CD4-positive, alpha-beta T cell treated with Interleukin-6 for 4 hours (primary cell): ENCODE measurements around the gene ISCU.
A peak's percentile ranks its signal among the peaks of the same experiment; 100 is the strongest.

Experiments used
- DNase-seq: peaks from one replicate; pipeline ENCODE4 v3.0.0-alpha.2; 2020; ENCODE audit warnings: mixed read lengths

Gene ISCU

GRCh38 chr12:108562348-108563135, at the start of gene ISCU:
Gene ISCU, plus strand, starts transcription at chr12:108562596. Its CDS starts 27 bp downstream, at chr12:108562623.
- DNase-seq = peak; percentile 99

GRCh38 chr12:108514468-108514972, 47.9 kb upstream of the ISCU start:
- DNase-seq = no peak

GRCh38 chr12:108514973-108515814, 47.2 kb upstream of the ISCU start, which contains the start of gene FICD:
Gene FICD, plus strand, starts transcription at chr12:108515277. Its CDS starts 1,696 bp downstream, at chr12:108516973.
- DNase-seq = peak; percentile 100

GRCh38 chr12:108515916-108516315, 46.5 kb upstream of the ISCU start:
- no peak for DNase-seq

GRCh38 chr12:108516511-108517275, 45.7 kb upstream of the ISCU start:
- no peak for DNase-seq

GRCh38 chr12:108517288-108518100, 44.9 kb upstream of the ISCU start:
- no peak for DNase-seq

GRCh38 chr12:108518101-108518715, 44.2 kb upstream of the ISCU start:
- DNase-seq = no peak

GRCh38 chr12:108518716-108519496, 43.5 kb upstream of the ISCU start:
- no peak for DNase-seq

GRCh38 chr12:108519558-108519957, 42.8 kb upstream of the ISCU start:
- DNase-seq = no peak

GRCh38 chr12:108523365-108523764, 39.0 kb upstream of the ISCU start:
- DNase-seq = no peak

GRCh38 chr12:108525681-108526080, 36.7 kb upstream of the ISCU start:
- no peak for DNase-seq

- no peak for DNase-seq
Measured at GRCh38 chr12:108526482-108527165, 35.8 kb upstream of the ISCU start.

- DNase-seq = no peak
Measured at GRCh38 chr12:108527166-108527496, 35.3 kb upstream of the ISCU start.

- DNase-seq = no peak
Measured at GRCh38 chr12:108530161-108530560, 32.2 kb upstream of the ISCU start.

- DNase-seq = no peak
Measured at GRCh38 chr12:108531929-108532848, 30.2 kb upstream of the ISCU start.

- DNase-seq = no peak
Measured at GRCh38 chr12:108538146-108538545, 24.2 kb upstream of the ISCU start.

- no peak for DNase-seq
Measured at GRCh38 chr12:108538616-108539195, 23.7 kb upstream of the ISCU start.

- no peak for DNase-seq
Measured at GRCh38 chr12:108542320-108542719, 20.1 kb upstream of the ISCU start.

GRCh38 chr12:108543652-108544051, 18.7 kb upstream of the ISCU start:
- no peak for DNase-seq
